Measurements from ENCODE around the gene TMEM117. TPM values are rescaled to one million over a fixed set of nuclear protein-coding genes. Genes with fewer than 3 reads are reported as not detected.

TMEM117 gene
- polyA plus RNA-seq, 1 experiment, result 4.3 TPM

DNA sequence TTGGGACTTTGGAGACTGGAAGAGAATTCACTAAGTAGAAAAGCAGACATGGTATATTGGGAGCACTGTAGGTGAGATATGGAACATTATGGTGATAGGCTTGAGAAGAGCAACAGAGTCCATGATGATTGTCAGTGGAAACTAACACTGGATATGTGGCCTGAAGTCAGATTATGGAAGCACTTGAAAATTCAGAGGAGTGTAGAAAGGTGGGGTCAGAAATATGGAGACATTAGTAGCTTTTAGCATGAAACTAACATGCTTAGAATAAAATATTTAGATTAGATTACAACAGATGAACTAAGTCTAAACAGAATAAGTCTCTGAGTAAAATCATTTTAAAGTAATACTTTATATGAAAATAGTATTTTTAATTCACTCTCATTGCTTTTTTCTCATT is 499.1 kb downstream of the TMEM117 start:
- TF ChIP-seq CTCF (IDR thresholded peaks at IDR 0.05; ENCODE audit: insufficient read depth, low read depth, low read length), result no peak
- H3K36me3 ChIP-seq (ENCODE audit: control insufficient read depth, insufficient read depth, low read length), result no peaks in the 10 kb centered on the region
- POLR2A ChIA-PET, result no interaction called here
- H3K4me3 ChIP-seq (ENCODE audit: low read depth, low read length), result no peak overlapping the region
- CTCF ChIA-PET, result no interaction called here
- H3K27me3 ChIP-seq (ENCODE audit: control insufficient read depth, insufficient read depth, low read length), result no peaks in the 10 kb centered on the region
- no peak for DNase-seq (ENCODE audit: low read depth)

GRCh38 chr12:44336577-44336976 is 500.7 kb downstream of the TMEM117 start:
- POLR2A ChIA-PET, result no interaction called here
- TF ChIP-seq CTCF (IDR thresholded peaks at IDR 0.05; ENCODE audit: insufficient read depth, low read depth, low read length), result no peak
- Histone ChIP-seq H3K27me3 (ENCODE audit: control insufficient read depth, insufficient read depth, low read length) (no peaks in the 10 kb centered on the region), H3K36me3 (ENCODE audit: control insufficient read depth, insufficient read depth, low read length) (no peaks in the 10 kb centered on the region), H3K4me3 (ENCODE audit: low read depth, low read length) (no peak overlapping the region)
- no peak for DNase-seq (ENCODE audit: low read depth)
- CTCF ChIA-PET, result no interaction called here

- POLR2A ChIA-PET, result no interaction called here
- CTCF ChIA-PET, result interaction anchor here (0.7 kb wide), 1 partner anchor 10 kb away, joined by 3 read pairs; no protein-coding TSS in a partner anchor
These were observed 506.5 kb downstream of the TMEM117 start for GRCh38 chr12:44342371-44342770.

DNA sequence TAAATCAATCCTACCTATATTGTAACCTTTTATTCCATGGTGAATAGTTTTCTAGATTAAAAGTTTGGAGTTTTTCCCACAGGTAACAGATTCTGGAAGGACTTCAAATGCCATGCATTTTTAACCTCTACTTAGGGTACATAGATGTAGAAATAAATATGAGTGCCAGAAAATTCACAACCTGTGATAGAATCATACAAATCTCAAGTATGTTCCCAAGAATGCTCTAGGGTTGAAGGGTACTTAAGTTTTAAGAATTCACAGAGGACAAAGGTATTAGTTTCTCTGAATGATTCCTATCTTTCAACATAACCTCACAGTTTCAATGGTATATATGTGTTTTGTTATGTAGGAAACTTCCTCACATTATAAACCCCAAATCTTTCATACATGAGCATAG is 511.3 kb downstream of the TMEM117 start:
- Histone ChIP-seq H3K36me3 (ENCODE audit: control insufficient read depth, insufficient read depth, low read length) (no peaks in the 10 kb centered on the region), H3K4me3 (ENCODE audit: low read depth, low read length) (no peak overlapping the region), H3K27me3 (ENCODE audit: control insufficient read depth, insufficient read depth, low read length) (no peaks in the 10 kb centered on the region)
- no peak for TF ChIP-seq CTCF (IDR thresholded peaks at IDR 0.05; ENCODE audit: insufficient read depth, low read depth, low read length)
- no peak for DNase-seq (ENCODE audit: low read depth)
- ChIA-PET POLR2A (no interaction called here), CTCF (no interaction called here)

More at GRCh38 chr12:44342371-44342770, 506.5 kb downstream of the TMEM117 start:
- Histone ChIP-seq H3K4me3 (ENCODE audit: low read depth, low read length) (no peak overlapping the region), H3K27me3 (ENCODE audit: control insufficient read depth, insufficient read depth, low read length) (no peaks in the 10 kb centered on the region), H3K36me3 (ENCODE audit: control insufficient read depth, insufficient read depth, low read length) (no peaks in the 10 kb centered on the region)
- TF ChIP-seq CTCF (IDR thresholded peaks at IDR 0.05; ENCODE audit: insufficient read depth, low read depth, low read length), result no peak
- no peak for DNase-seq (ENCODE audit: low read depth)

DNA sequence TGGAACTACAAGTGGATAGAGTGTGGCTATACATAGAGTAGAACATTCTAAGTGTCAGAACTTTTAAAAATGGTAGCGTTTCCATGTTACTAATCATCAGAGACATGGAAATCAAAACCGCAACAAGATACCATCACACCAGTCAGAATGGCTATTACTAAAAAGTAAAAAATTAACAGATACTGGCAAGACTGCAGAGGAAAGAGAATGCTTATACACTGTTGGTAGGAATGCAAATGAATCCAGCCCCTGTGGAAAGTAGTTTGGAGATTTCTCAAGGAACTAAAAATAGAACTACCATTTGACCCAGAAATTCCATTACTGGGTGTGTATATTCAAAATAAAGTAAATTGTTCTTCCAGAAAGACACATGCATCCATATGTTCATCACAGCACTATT is 521.6 kb downstream of the TMEM117 start:
- no peak overlapping the region for H3K4me3 ChIP-seq (ENCODE audit: low read depth, low read length)
- H3K27me3 ChIP-seq (ENCODE audit: control insufficient read depth, insufficient read depth, low read length), result no peaks in the 10 kb centered on the region
- no peaks in the 10 kb centered on the region for H3K36me3 ChIP-seq (ENCODE audit: control insufficient read depth, insufficient read depth, low read length)
- no peak for DNase-seq (ENCODE audit: low read depth)
- no peak for TF ChIP-seq CTCF (IDR thresholded peaks at IDR 0.05; ENCODE audit: insufficient read depth, low read depth, low read length)
- CTCF ChIA-PET, result no interaction called here
- POLR2A ChIA-PET, result no interaction called here
